Measurements from ENCODE around the gene RDX.

- TF ChIP-seq CTCF (conservative IDR thresholded peaks at IDR 0.05; ENCODE audit: low read length) (no peak), EZH2phosphoT487 (IDR thresholded peaks at IDR 0.05; ENCODE audit: borderline replicate concordance) (no peak)
Measured at GRCh38 chr11:110335358-110335757, 38.9 kb upstream of the RDX start.
